GM04504 (cell line): ENCODE results near the gene EYA2.
A peak's percentile ranks its signal among the peaks of the same experiment; 100 is the strongest.

Experiments used
- DNase-seq: peaks from one replicate; pipeline ENCODE4 v3.0.0-alpha.2; 2012; ENCODE audit warnings: low read depth

EYA2 gene

DNA sequence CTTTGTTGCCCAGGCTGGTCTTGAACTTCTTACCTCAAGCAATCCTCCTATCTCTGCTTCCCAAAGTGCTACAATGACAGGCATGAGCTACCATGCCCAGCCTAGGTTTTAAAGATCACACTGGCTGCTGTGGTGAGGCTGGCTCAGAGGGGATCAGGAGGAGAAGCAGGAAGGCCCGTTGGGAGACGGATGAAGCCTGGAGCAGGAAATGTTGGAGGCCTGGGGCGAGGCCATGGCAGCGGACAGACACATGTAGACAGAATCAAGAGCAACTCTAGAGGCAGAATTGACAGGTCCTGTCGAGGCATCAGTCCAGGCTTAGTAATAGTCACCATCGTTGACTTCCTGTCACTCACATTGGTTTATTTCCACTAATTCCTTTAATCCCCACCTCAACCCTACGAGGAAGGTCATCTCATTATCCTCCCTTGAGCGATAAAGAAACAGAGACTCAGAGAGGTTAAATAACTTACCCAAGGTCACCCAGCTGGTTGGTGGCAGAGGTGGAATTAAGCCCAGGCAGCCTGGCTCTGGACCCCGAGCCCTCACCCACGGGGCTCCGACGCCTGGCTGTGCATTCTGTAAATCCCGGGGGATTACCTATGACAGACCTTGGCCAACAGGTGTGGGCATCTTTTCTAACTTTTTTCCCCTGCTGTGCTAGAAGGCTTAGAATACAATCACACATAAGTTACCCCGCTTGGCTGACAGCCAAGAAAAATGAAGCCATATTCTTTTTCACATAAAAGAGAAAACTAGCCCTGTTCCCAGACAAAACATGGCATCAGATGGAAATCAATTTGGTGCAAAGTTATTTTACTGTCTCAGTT, 113.4 kb downstream of the EYA2 start:
- DNase-seq, result no peak

DNA sequence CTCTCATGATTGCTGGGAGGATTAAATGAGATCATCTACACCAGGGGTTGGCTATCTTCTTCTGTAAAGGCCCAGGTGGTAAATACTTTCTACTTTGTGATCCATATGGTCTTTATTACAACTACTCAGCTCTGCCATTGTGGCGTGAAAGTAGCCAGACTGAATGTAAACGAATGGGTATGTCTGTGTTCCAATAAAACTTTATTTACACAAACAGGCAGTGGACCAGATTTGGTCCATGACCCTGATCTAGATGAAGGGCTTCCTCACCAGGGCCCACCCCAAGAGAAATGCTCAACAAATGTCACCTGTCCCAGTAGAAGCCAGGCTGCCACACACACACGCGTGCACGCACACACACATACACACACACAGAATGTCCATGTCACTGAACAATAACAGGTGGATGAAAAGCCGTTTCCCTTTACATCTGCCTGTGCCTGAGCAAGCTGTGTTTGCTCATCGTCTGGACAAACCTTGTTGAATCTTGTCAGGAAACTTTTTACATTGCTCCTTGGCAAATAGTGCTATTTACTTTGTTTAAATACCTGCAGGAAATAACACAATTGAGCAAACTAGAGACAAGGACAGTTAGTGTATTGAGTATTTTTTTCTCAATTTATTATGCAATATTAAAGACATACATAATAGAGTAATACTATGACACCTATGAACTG, 114.3 kb downstream of the EYA2 start:
- DNase-seq, result no peak

DNA sequence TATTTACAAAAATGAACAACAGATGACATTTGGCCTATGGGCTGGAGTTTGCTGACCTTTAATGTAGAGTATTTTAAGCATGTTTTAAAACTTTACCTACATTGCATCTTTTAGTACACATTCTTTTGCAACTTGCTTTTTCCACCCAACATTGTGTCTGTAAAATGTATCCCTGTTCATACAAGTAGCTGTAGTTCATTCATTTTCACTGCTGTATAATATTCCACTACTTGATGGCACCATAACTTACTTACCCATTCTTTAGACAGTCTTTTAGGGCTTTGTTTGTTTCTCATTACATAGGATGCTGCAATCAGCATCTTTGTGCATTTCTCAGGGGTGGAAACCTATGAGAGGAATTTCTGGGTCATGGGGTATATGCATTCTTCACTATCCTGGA, 115.1 kb downstream of the EYA2 start:
- no peak for DNase-seq

DNA sequence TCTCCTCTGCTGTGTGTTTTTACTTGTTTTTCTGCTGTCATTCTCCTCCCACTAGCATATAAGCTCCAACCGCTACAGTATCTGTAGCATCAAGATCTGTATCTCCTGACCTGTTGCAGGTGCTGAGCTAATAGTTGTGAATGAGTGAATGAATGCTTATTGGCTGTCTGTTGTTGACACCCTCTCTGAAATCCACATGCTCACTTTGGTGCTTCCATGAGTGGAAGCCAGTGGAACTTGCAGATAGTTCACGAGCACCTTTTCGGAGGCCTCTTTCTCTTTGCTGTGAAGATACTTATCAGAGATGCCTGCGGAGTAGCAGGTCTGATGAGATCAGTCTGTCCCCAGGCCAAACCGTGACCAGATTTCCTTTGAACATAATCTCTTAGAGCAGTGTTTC, 117.3 kb downstream of the EYA2 start:
- no peak for DNase-seq

DNA sequence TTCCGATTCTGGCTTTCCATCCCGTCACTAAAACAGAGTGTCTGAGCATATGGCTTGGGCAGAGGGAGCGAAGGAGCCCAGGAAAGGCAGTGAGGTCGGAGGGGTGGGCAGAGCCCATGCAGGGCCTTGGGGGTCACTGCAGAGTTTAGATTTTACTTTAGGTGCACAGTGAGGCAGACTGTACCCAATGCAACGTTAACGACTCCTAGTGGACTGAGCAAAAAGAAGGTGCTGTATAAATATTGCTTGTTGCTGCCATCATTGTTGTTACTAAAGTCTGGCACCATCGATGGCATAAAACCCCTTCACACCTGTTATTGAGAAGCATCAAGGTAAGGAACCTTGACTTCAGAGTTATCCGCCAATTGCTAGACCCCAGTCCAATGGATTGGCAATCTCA, 119.0 kb downstream of the EYA2 start:
- DNase-seq, result no peak

DNA sequence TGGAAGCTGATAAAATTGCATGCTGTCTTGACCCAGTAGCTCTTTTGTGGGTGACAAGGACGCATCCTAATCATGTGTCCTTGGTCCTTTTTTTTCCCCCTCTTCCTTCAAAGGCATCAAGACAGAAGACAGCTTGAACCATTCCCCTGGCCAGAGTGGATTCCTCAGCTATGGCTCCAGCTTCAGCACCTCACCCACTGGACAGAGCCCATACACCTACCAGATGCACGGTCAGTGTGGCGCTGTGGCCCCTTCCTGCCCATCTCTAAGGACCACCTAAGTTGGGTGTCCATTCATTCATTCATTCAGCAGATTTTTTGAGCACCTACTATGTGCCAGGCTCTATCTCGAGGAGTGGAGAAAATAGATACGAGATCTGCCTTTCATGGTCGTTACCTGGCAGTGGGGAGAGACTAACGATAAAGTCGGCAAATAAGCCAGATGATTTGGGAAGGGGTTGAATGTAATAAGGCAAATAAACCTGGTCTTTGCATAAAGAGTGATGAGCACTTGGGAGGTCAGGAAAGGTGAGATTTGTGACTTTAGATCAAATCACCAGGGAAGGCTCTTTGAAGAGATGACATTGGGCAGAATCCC, 121.5 kb downstream of the EYA2 start:
- DNase-seq, result no peak

DNA sequence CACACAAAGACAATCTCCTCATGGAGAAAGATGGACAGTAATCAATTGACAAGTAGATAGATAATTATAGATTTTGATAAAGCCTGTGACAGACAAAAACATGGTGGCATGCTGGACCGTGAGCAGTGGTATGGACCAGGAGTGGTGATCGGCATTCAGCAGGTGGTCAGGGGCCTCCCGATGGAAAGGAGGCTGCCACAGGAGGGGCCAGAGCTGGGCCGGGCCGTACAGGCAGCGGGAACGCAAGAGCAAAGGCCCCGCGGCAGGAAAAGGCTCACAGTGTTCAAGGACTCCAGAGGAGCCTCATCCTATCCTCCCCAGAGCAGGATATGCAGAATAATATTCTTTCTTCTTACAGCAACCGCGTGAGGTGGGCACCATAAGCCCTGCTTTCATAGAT, 123.7 kb downstream of the EYA2 start:
- no peak for DNase-seq

DNA sequence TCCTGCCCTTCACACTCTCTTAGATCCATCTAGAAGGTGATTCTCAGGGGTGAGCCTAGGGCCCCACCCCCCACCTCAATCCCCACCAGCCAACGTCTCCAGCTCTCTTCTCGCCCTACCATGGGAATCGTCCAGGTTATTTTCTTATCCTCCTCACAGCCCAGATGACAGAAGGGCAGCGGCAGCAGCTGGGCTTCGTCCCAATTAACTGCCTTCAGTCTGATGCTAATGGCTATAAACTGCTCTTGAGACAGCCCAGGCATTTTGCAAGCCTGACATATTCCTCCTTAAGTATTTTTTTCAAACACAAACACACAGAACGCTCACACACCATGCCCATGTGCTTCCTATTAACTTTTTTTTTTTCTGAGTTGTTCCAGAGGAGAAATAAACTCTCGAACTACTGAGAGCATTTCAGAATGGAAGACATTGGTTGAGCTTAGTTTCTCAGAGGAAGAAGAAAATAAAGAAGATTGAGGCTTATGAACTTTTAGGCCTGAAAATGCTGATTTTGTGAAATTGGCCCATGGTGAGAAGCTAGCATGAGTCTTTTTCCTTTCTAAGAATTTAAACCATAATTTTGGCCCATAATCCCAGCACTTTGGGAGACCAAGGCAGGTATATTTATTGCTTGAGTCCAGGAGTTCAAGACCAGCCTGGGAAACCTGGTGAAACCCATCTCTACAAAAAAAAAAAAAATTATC, 124.6 kb downstream of the EYA2 start:
- peak; percentile 77 for DNase-seq

DNA sequence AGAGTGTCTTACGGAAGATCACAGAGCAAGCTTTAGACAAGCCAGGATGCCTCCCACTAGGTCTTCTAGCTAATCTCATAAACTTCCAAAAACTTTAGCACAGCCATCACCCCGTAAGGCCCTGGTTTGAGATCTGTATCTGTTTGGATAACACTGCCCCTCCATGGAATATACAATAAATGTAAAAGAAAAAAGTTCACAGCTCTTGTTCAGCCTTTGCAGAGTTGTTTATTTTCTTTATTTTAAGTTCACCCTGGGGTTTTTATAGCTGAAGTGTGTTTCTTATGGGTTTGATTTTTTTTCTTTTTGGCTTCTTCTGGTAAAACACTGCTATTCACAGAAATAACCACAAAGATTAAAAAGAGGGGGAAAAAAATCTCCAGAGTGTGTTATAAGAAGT, 125.6 kb downstream of the EYA2 start:
- DNase-seq, result no peak

DNA sequence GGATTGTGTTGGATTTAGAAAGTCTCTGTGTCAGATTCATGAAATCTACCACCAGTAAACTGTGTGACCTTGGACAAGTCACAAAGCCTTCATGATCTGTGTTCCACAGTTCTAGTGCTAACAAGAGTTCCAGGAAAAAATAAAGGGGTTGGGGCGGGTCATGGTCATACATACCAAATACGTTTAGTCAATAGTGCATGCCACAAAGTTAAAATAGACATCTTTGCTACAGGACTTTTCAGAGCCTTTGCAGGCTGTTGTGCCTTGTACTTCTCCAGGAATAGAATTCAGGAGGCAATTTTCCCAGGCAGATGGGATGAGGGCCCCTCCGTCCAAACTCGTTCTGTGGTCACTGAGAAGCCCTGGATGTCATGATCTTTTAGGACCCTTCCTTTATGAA, 127.2 kb downstream of the EYA2 start:
- DNase-seq, result no peak

DNA sequence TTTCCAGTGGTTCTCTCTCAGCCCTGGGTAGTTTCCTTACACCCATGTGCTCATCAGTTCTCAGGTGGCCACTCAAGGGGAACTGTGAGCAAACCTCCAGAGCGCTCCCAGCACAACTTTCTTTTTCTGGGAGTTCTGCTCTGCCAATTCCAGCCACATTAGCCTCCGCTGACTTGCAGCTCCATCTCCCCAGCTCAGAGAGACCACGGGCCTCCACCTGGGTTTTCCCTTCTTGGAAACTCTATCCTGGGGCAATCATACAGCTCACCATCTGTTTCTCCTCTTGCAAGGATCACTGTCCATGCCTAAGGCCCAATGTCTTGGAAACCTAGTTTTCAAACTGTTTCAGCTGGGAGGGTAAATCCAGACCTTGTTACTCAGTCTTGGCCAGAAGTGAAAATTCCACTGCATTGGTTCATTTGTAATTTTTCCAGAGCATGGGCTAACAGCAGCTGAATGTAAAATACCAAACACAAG, 129.9 kb downstream of the EYA2 start:
- DNase-seq, result peak; percentile 38

DNA sequence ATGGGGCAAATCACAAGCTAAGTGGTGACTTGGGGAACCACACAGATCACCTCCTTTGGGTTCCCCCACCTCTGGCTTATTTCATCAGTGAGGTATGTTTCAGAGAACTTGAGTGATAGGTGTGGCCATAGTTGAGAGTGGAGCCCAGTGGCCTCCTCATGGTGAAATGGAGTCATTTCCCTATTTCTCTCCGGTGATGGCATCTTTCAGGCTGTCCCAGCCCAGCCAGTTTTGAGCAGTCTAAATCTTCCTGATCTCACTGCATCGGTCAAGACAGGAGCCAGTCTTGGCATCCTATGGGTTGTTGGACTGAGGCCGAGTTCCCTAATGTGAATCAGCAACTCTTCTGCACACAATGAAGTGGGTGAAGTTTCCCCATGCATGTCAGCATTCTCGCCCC, 132.4 kb downstream of the EYA2 start:
- DNase-seq, result no peak

DNA sequence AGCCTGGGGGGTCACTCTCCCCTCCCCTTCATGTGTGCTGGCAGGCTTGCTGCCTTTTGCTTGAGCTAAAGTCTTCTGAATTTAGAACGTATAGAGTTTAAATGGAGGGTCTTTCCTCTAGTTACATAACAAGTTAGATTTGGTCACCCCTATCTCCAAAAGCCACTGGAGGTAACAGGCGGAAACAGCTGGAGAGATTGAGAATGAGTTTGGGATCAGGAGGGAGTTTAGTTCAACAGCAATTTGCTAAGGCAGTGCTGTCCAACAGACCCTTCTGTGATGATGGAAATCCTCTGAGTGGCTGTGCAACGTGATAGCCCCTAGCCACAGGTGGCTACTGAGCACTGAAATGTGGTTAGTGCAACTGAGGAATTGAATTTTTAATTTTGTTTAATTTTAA, 132.8 kb downstream of the EYA2 start:
- DNase-seq, result no peak

DNA sequence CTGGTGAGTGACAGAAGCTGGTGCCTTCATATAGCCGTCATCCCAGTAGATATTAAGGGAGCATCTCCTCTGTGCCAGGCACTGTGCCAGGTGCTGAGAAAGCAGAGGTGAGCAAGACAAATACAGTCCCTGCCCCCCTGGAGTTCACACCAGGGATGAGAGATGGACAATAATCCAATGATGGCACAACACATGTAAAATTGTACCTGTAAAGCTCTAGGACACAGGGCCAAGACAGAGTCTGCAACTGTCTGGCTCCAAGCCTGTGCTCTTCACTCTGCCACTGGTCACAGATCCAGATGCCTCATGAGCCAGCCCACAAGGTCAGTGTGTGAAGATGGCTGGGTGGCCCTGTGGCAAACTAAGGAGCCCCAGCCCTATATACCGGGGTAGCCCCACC, 133.8 kb downstream of the EYA2 start:
- DNase-seq, result no peak

DNA sequence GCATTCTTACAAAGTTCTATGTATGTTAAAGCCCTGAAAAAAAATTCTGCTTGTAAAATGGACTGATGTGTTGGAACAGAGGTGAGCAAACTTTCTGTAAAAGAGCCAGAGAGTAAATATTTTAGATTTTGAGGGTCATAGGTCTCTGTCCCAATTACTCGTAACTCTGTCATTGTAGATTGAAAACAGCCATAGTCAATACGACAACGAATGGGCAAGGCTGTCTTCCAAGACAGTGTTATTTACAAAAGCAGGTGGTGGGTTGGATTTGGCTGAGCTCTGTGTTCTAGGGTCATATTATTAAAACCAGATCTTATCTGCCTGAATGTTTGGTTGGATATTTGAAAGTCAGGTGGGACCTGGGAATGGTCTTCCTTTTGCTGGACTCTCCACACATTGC, 135.2 kb downstream of the EYA2 start:
- DNase-seq, result no peak

DNA sequence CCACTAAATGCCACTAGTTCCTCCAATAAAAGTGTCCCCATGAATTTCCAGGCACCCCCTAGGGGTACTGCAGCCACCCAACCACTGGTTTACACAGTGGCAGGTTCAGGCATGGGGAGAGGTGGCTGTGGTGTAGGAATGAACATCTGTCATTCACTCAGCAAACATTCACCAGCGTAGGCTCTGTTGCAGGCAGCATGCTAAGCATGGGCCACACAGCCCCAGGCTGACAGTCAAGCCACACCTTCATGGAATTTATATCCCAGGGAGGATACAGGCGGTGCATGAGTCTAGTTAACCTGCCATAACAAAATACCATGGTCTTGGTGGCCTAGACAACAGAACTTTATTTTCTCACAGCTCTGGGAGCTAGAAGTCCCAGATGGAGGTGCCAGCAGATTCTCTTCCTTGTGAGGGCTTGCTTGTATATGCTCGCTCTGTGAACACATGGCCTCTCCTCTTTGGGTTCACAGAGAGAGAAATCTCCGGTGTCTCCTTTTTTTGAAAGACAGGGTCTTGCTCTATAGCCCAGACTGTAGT, 135.7 kb downstream of the EYA2 start:
- DNase-seq, result no peak

DNA sequence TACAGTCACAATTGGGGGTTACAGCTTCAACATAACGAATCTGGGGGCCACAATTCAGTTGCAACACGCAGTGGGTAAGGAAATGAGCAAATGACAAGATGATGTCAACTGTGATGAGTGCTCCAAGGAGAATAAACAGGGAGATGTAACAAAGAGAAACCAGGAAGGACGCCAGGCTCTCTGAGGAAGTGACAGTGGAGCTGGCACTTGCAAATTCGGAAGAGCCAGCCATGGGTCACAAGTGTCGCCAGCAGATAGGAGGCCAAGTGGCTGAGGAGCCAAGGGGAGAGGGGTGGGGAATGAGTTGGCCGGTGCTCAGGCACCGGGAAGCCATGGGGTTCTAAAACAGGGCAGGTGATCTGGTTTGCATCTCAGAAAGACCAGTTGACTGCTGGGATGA, 136.4 kb downstream of the EYA2 start:
- no peak for DNase-seq

DNA sequence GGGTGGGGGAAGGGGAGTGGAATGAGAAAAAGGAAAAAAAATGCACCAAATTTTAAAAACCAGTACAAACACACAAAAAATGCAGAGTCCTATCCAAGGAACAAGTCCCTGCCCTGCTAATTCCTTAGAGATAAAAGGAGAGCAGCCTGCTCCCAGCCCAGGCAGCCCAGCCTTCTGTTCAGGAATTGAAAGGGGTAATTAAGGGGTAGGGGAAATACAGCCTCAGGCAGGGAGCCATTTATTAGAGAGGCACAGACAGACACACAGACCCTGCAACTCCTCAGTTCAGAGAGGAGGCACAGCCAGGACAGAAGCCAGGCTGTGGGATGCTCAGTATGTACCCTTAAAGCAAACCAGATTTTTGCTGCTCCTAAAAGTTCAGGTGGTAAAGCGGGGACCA, 137.2 kb downstream of the EYA2 start:
- no peak for DNase-seq

DNA sequence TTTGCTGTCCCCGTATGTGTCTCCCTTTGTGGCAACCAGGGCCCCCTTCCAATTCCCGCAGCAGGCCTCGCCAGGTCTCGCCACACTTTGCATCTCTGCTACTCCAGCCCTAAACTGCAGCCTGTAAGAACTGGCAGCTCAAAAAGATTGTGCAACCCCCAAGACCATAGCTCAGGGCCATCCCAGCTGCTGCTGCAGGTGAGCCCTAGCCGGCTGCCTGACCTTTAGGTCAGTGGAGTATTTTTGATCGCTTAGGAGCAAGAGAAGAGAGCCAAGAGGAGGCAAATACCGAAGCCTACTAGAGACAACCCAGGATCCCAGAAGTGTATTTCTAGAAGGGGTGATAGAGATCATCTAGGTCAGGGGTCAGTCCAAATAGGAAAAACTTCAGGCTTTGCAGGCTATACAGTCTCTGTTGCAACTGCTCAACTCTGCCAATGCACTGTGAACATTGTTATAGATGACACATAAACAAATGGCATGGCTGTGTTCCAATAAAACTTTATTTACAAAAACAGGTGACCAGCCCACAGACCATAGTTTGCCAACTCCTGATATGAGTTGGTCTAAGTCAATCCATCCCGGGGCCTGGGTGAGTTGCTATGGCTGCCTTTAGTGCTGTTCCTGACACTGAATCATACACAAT, 138.4 kb downstream of the EYA2 start:
- no peak for DNase-seq

DNA sequence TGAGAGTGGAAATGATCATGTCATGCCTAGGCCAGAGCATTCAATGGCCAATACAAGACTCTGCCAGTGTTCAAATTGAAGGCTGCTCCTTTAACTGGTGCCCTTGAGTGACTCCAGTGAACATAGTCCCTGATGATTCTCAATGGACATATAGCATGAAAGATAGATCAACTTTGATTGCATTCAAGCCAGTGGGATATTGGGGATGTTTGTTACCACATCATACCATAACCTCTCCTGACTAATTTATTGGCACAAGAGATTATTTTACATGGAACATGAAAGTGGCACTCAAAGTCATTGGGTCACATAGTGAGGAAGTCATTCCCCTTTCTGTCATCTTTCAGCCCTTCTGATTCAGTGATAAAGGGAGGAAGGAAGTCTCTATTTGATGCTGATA, 139.0 kb downstream of the EYA2 start:
- no peak for DNase-seq

DNA sequence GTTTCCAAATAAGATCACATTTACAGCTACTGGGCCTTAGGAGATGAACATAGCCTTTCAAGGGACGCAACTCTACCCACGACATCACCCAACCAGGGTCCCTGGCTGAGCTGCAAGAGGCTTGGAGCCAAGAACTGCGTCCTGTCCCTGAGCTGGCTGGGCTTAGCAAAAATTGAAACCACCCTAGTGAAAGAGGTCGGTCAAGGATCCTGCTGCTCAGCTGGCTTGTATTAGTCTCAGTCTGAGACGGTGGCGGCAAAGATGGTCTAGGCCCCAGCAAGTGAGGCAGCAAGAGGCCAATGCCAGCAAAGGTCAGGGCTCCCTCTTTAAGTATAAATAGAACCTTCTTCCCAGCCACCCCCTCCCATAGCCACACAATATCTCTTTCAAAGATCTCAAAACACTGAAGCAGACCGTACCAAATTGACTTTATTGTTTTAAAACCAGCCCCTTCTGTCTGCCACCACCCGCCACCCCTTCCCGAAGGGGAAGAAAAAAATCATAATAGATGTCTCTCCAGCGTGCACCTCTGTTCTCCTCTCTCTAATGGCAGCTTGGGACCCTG, 140.5 kb downstream of the EYA2 start:
- DNase-seq, result no peak
